ENCODE measurements around the gene TSSC4. TPM values are rescaled to one million over a fixed set of nuclear protein-coding genes. Genes with fewer than 3 reads are reported as not detected.

The TSSC4 gene
- total RNA-seq, 1 experiment from 2014 or later, result 60.9 TPM

GRCh38 chr11:2427721-2428321 lies 27.3 kb downstream of the TSSC4 start:
- POLR2A ChIA-PET, result no interaction called here
- H3K27me3 Mint-ChIP-seq (ENCODE audit: insufficient read depth, unreplicated experiment), result no peaks in the 10 kb centered on the region

GRCh38 chr11:2428322-2428795 lies 27.8 kb downstream of the TSSC4 start:
- DNase-seq, result peak; percentile 68 to 80
- ChIA-PET CTCF (interaction anchor here (3.1 kb wide), 1 partner anchor 103 kb away, joined by 31 read pairs; no protein-coding TSS in a partner anchor), POLR2A (no interaction called here)
- Mint-ChIP-seq H3K36me3 (ENCODE audit: insufficient read depth, unreplicated experiment) (no peaks in the 10 kb centered on the region), H3K27ac (ENCODE audit: unreplicated experiment) (no peak overlapping the region), H3K27me3 (ENCODE audit: insufficient read depth, unreplicated experiment) (no peaks in the 10 kb centered on the region), H3K4me3 (ENCODE audit: unreplicated experiment) (no peak overlapping the region), H3K9me3 (ENCODE audit: unreplicated experiment) (no peaks in the 10 kb centered on the region), H3K4me1 (ENCODE audit: low read depth, unreplicated experiment) (no peaks in the 10 kb centered on the region)
- no peak overlapping the region for H3K4me3 ChIP-seq (ENCODE audit: low read depth, low read length)
- TF ChIP-seq, protein P1, sequence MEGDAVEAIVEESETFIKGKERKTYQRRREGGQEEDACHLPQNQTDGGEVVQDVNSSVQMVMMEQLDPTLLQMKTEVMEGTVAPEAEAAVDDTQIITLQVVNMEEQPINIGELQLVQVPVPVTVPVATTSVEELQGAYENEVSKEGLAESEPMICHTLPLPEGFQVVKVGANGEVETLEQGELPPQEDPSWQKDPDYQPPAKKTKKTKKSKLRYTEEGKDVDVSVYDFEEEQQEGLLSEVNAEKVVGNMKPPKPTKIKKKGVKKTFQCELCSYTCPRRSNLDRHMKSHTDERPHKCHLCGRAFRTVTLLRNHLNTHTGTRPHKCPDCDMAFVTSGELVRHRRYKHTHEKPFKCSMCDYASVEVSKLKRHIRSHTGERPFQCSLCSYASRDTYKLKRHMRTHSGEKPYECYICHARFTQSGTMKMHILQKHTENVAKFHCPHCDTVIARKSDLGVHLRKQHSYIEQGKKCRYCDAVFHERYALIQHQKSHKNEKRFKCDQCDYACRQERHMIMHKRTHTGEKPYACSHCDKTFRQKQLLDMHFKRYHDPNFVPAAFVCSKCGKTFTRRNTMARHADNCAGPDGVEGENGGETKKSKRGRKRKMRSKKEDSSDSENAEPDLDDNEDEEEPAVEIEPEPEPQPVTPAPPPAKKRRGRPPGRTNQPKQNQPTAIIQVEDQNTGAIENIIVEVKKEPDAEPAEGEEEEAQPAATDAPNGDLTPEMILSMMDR (IDR thresholded peaks at IDR 0.05; ENCODE audit: insufficient read depth in 1 of 2, low read depth in 1 of 2, low read length in 1 of 2, severe bottlenecking in 1 of 2, unreplicated experiment in 1 of 2), result peak; percentile 74 to 92
- H3K9me3 ChIP-seq, result no peaks in the 10 kb centered on the region
- no peaks in the 10 kb centered on the region for H3K4me1 ChIP-seq
- intact Hi-C loops (cut with micrococcal nuclease; ENCODE audit: unreplicated experiment), result loop anchor here (1.0 to 5.0 kb wide), 2 partner anchors 103 to 459 kb away; partner anchors contain the start of gene CDKN1C
- no peaks in the 10 kb centered on the region for H3K27me3 ChIP-seq (replicated peaks; ENCODE audit: control insufficient read depth, insufficient read depth, low read length)
- BruUV-seq (replicated peaks), result no TSS peak
- H3K36me3 ChIP-seq (ENCODE audit: control insufficient read depth, insufficient read depth, low read length), result no peaks in the 10 kb centered on the region

More at GRCh38 chr11:2427721-2428321, 27.3 kb downstream of the TSSC4 start:
- Mint-ChIP-seq H3K4me3 (ENCODE audit: unreplicated experiment) (no peak overlapping the region), H3K27ac (ENCODE audit: unreplicated experiment) (no peak overlapping the region), H3K36me3 (ENCODE audit: insufficient read depth, unreplicated experiment) (no peaks in the 10 kb centered on the region), H3K4me1 (ENCODE audit: low read depth, unreplicated experiment) (no peaks in the 10 kb centered on the region), H3K9me3 (ENCODE audit: unreplicated experiment) (no peaks in the 10 kb centered on the region)
- no TSS peak for BruUV-seq (replicated peaks)
- CTCF ChIA-PET, result interaction anchor here (0.8 to 3.1 kb wide), 2 partner anchors 104 to 125 kb away, joined by 3 to 31 read pairs; no protein-coding TSS in a partner anchor
- no peaks in the 10 kb centered on the region for H3K4me1 ChIP-seq
- H3K36me3 ChIP-seq (ENCODE audit: control insufficient read depth, insufficient read depth, low read length), result no peaks in the 10 kb centered on the region
- H3K27me3 ChIP-seq (replicated peaks; ENCODE audit: control insufficient read depth, insufficient read depth, low read length), result no peaks in the 10 kb centered on the region
- intact Hi-C loops (cut with micrococcal nuclease; ENCODE audit: unreplicated experiment), result loop anchor here (1.0 to 5.0 kb wide), 2 partner anchors 103 to 459 kb away; partner anchors contain the start of gene CDKN1C
- H3K4me3 ChIP-seq (ENCODE audit: low read depth, low read length), result no peak overlapping the region
- DNase-seq, result no peak
- no peaks in the 10 kb centered on the region for H3K9me3 ChIP-seq
- TF ChIP-seq, protein P1 (IDR thresholded peaks at IDR 0.05; ENCODE audit: insufficient read depth in 1 of 2, low read depth in 1 of 2, low read length in 1 of 2, severe bottlenecking in 1 of 2, unreplicated experiment in 1 of 2), result no peak

DNA sequence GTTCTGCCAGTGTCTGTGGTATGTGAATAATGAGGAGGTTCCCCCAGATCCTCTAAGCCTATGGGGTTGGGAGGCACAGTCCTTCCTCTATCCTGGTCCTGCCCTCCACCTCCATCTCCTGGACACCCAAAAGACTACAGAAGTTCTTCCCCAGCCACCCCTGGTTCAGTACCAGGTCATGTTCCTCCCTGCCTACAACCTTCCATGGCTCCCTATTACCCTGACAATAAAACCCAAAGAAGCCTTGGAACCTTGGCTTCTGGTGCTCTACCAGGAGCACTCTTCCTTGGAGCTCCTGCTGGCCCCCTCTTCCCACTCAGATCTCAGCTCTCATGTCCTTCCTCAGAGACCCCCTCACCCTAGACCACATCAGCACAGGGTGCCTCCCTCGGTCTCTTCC lies 30.8 kb downstream of the TSSC4 start:
- Mint-ChIP-seq H3K27me3 (ENCODE audit: insufficient read depth, unreplicated experiment) (no peaks in the 10 kb centered on the region), H3K9me3 (ENCODE audit: unreplicated experiment) (no peaks in the 10 kb centered on the region), H3K36me3 (ENCODE audit: insufficient read depth, unreplicated experiment) (no peaks in the 10 kb centered on the region), H3K27ac (ENCODE audit: unreplicated experiment) (no peak overlapping the region), H3K4me1 (ENCODE audit: low read depth, unreplicated experiment) (no peaks in the 10 kb centered on the region), H3K4me3 (ENCODE audit: unreplicated experiment) (no peak overlapping the region)
- Histone ChIP-seq H3K4me3 (ENCODE audit: low read depth, low read length) (no peak overlapping the region), H3K36me3 (ENCODE audit: control insufficient read depth, insufficient read depth, low read length) (no peaks in the 10 kb centered on the region), H3K4me1 (no peaks in the 10 kb centered on the region), H3K27me3 (replicated peaks; ENCODE audit: control insufficient read depth, insufficient read depth, low read length) (no peaks in the 10 kb centered on the region), H3K9me3 (no peaks in the 10 kb centered on the region)
- intact Hi-C loops (cut with micrococcal nuclease; ENCODE audit: unreplicated experiment), result no loop called here
- POLR2A ChIA-PET, result no interaction called here
- CTCF ChIA-PET, result no interaction called here
- TF ChIP-seq, protein P1 (IDR thresholded peaks at IDR 0.05; ENCODE audit: insufficient read depth in 1 of 2, low read depth in 1 of 2, low read length in 1 of 2, severe bottlenecking in 1 of 2, unreplicated experiment in 1 of 2), result no peak
- BruUV-seq (replicated peaks), result no TSS peak
- DNase-seq, result no peak
